Neutrophil (primary cell): Measurements from ENCODE around the gene GABRA1.

Experiments used
- H3K27ac ChIP-seq: fragments of 200-600 bp; sonication (generic); 2 replicates; pipeline ENCODE4 v1.5.1; 2016; ENCODE audit warnings: mild to moderate bottlenecking, moderate library complexity
- H3K27me3 ChIP-seq: fragments of 200-600 bp; sonication (generic); 2 replicates; pipeline ENCODE4 v1.6.0; 2016; ENCODE audit warnings: mild to moderate bottlenecking
- H3K36me3 ChIP-seq: fragments of 200-600 bp; sonication (generic); 2 replicates; pipeline ENCODE4 v1.5.1; 2017
- H3K4me1 ChIP-seq, 2 experiments: fragments of 200-600 bp in 1 of 2; sonication (generic) in 1 of 2; 1 replicate in 1 of 2; 2 replicates in 1 of 2; pipeline versions ENCODE4 v1.5.1 to v1.6.1; 2013 to 2016; ENCODE audit warnings: low read depth in 1 of 2, low read length in 1 of 2, mild to moderate bottlenecking in 1 of 2, moderate library complexity in 1 of 2; ENCODE audit not compliant: control insufficient read depth in 1 of 2, insufficient read depth in 1 of 2
- H3K4me3 ChIP-seq, 2 experiments: fragments of 200-600 bp in 1 of 2; sonication (generic) in 1 of 2; 1 replicate in 1 of 2; 2 replicates in 1 of 2; pipeline ENCODE4 v1.5.1; 2013 to 2016; ENCODE audit warnings: low read depth in 1 of 2, low read length in 1 of 2, mild to moderate bottlenecking in 1 of 2, moderate library complexity in 1 of 2
- H3K9me3 ChIP-seq: fragments of 200-600 bp; sonication (generic); 2 replicates; pipeline ENCODE4 v1.5.1; 2016
- CTCF ChIP-seq: fragments of 200-600 bp; sonication (generic); IDR thresholded peaks from 2 replicates; pipeline ENCODE4 v1.5.1; 2016; ENCODE audit warnings: antibody characterized with exemption

GABRA1 gene

GRCh38 chr5:161925960-161926359 lies 78.0 kb downstream of the GABRA1 start:
- Histone ChIP-seq H3K27ac (no peak overlapping the region), H3K4me3 (no peak overlapping the region)
- TF ChIP-seq CTCF: no peak

DNA sequence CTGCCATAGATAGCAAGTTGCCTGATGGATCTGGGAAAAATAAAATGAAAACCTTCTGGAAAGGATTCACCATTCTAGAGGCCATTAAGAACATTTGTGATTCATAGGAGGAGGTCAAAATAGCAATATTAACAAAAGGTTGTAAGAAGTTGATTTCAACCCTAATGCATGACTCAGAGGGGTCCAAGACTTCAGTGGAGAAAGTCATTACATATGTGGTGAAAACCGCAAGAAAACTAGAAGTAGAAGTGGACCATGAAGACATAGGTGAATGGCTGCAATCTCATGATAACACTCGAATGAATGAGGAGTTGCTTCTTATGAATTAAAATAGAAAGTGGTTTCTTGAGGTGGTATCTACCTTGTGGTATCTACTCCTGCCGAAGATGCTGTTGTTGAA lies 86.6 kb downstream of the GABRA1 start:
- Histone ChIP-seq H3K4me1 (no peaks in the 10 kb centered on the region), H3K4me3 (no peak overlapping the region), H3K9me3 (no peaks in the 10 kb centered on the region), H3K27me3 (no peaks in the 10 kb centered on the region), H3K36me3 (no peaks in the 10 kb centered on the region), H3K27ac (no peak overlapping the region)
- TF ChIP-seq CTCF: no peak

More at GRCh38 chr5:161925960-161926359, 78.0 kb downstream of the GABRA1 start:
- Histone ChIP-seq H3K27me3 (no peaks in the 10 kb centered on the region), H3K9me3 (no peaks in the 10 kb centered on the region), H3K36me3 (no peaks in the 10 kb centered on the region), H3K4me1 (no peaks in the 10 kb centered on the region)

GRCh38 chr5:161944974-161945373 lies 97.1 kb downstream of the GABRA1 start:
- H3K36me3 ChIP-seq: no peaks in the 10 kb centered on the region
- no peaks in the 10 kb centered on the region for H3K27me3 ChIP-seq
- no peaks in the 10 kb centered on the region for H3K4me1 ChIP-seq
- H3K9me3 ChIP-seq: no peaks in the 10 kb centered on the region
- TF ChIP-seq CTCF: no peak
- no peak overlapping the region for H3K27ac ChIP-seq
- no peak overlapping the region for H3K4me3 ChIP-seq

DNA sequence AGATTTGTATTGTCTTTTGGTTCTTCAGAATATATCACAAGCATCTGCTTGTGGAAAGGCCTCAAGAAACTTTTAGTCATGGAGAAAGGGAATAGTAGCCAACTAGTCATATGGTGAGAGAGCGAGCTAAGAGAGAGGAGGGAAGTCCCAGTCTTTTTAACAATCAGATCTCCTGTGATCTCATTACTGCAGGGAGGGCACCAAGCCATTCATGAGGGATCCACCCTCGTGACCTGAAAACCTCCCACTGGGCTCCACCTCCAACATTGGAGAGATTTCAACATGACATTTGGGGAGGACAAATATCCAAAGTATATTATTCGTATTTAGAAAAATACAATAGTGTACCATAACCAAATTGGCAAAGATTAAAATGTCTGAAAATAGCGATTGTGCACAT lies 99.0 kb downstream of the GABRA1 start:
- no peak overlapping the region for H3K4me3 ChIP-seq
- H3K27me3 ChIP-seq: no peaks in the 10 kb centered on the region
- no peak for TF ChIP-seq CTCF

More for the DNA sequence above, 99.0 kb downstream of the GABRA1 start:
- no peaks in the 10 kb centered on the region for H3K4me1 ChIP-seq
- no peak overlapping the region for H3K27ac ChIP-seq
- H3K36me3 ChIP-seq: no peaks in the 10 kb centered on the region
- no peaks in the 10 kb centered on the region for H3K9me3 ChIP-seq
